ENCODE measurements around the gene FXYD1. TPM values are rescaled to one million over a fixed set of nuclear protein-coding genes. Genes with fewer than 3 reads are reported as not detected.

FXYD1 gene
- total RNA-seq, 1 donor from 2014 or later = 0.52 TPM

DNA sequence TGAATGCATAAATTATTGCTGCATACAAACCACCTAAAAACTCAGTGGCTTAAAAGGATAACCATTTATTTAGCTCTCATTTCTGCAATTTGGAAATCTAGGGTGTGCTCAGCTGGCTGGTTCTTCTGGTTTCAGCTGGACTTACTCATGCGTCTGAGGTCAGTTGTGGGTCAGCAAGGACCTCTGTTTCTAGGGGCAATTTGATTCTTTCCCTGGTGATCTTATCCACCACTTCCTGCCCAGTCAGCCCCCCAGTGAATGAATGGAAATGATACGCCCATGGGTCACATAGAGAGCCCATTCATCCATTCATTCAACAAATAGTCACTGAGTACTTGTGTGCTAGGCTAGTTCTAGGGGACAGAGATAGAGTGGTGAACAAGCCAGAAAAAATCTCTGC, 25.8 kb downstream of the FXYD1 start:
- Histone ChIP-seq H3K36me3 (ENCODE audit: insufficient read depth, low read length) (peaks cover 63% of the 10 kb centered on the region), H2AFZ (ENCODE audit: low read depth, low read length) (no peak overlapping the region), H3K4me2 (ENCODE audit: low read length) (no peak overlapping the region), H4K20me1 (ENCODE audit: insufficient read depth, low read length) (peaks cover 4% of the 10 kb centered on the region), H3K9me3 (ENCODE audit: insufficient read depth, low read depth, low read length) (peaks cover 18% of the 10 kb centered on the region), H3K79me2 (ENCODE audit: insufficient read depth, low read length) (no peaks in the 10 kb centered on the region), H3K4me1 (ENCODE audit: insufficient read depth, low read length) (no peaks in the 10 kb centered on the region), H3K27ac (ENCODE audit: low read depth, low read length) (no peak overlapping the region), H3K4me3 (ENCODE audit: insufficient read depth, low read depth, low read length) (no peak overlapping the region), H3K27me3 (ENCODE audit: insufficient read depth, low read length) (no peaks in the 10 kb centered on the region), H3K9ac (ENCODE audit: low read length) (no peak overlapping the region)
- H3K4me3 Mint-ChIP-seq (ENCODE audit: unreplicated experiment) = no peak overlapping the region
- H3K27ac Mint-ChIP-seq (ENCODE audit: unreplicated experiment) = no peak overlapping the region
- peaks cover 4% of the 10 kb centered on the region for H3K4me1 Mint-ChIP-seq (ENCODE audit: low read depth, unreplicated experiment)
- H3K27me3 Mint-ChIP-seq (ENCODE audit: low read depth, unreplicated experiment) = no peaks in the 10 kb centered on the region
- FAIRE-seq = no peak
- TF ChIP-seq, protein P1, sequence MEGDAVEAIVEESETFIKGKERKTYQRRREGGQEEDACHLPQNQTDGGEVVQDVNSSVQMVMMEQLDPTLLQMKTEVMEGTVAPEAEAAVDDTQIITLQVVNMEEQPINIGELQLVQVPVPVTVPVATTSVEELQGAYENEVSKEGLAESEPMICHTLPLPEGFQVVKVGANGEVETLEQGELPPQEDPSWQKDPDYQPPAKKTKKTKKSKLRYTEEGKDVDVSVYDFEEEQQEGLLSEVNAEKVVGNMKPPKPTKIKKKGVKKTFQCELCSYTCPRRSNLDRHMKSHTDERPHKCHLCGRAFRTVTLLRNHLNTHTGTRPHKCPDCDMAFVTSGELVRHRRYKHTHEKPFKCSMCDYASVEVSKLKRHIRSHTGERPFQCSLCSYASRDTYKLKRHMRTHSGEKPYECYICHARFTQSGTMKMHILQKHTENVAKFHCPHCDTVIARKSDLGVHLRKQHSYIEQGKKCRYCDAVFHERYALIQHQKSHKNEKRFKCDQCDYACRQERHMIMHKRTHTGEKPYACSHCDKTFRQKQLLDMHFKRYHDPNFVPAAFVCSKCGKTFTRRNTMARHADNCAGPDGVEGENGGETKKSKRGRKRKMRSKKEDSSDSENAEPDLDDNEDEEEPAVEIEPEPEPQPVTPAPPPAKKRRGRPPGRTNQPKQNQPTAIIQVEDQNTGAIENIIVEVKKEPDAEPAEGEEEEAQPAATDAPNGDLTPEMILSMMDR (IDR thresholded peaks at IDR 0.05; ENCODE audit: insufficient read depth, low read depth, low read length) = no peak
- no peak for TF ChIP-seq EZH2 (IDR thresholded peaks at IDR 0.05; ENCODE audit: insufficient read depth, low read length)
- peaks cover 55% of the 10 kb centered on the region for H3K36me3 Mint-ChIP-seq (ENCODE audit: low read depth, unreplicated experiment)
- peaks cover 33% of the 10 kb centered on the region for H3K9me3 Mint-ChIP-seq (ENCODE audit: unreplicated experiment)
- DNase-seq (ENCODE audit: low read depth) = no peak

- Mint-ChIP-seq H3K36me3 (ENCODE audit: low read depth, unreplicated experiment) (peaks cover 54% of the 10 kb centered on the region), H3K27me3 (ENCODE audit: low read depth, unreplicated experiment) (no peaks in the 10 kb centered on the region)
- FAIRE-seq = no peak
These were observed 26.8 kb downstream of the FXYD1 start for GRCh38 chr19:35165200-35166058.

More at GRCh38 chr19:35165200-35166058, 26.8 kb downstream of the FXYD1 start:
- Histone ChIP-seq H2AFZ (ENCODE audit: low read depth, low read length) (no peak overlapping the region), H3K79me2 (ENCODE audit: insufficient read depth, low read length) (no peaks in the 10 kb centered on the region), H4K20me1 (ENCODE audit: insufficient read depth, low read length) (peaks cover 4% of the 10 kb centered on the region), H3K9me3 (ENCODE audit: insufficient read depth, low read depth, low read length) (peaks cover 18% of the 10 kb centered on the region), H3K27me3 (ENCODE audit: insufficient read depth, low read length) (no peaks in the 10 kb centered on the region), H3K36me3 (ENCODE audit: insufficient read depth, low read length) (peaks cover 62% of the 10 kb centered on the region), H3K4me3 (ENCODE audit: insufficient read depth, low read depth, low read length) (no peak overlapping the region), H3K27ac (ENCODE audit: low read depth, low read length) (no peak overlapping the region), H3K9ac (ENCODE audit: low read length) (no peak overlapping the region), H3K4me2 (ENCODE audit: low read length) (no peak overlapping the region), H3K4me1 (ENCODE audit: insufficient read depth, low read length) (no peaks in the 10 kb centered on the region)
- H3K4me3 Mint-ChIP-seq (ENCODE audit: unreplicated experiment) = no peak overlapping the region
- TF ChIP-seq, protein P1 (IDR thresholded peaks at IDR 0.05; ENCODE audit: insufficient read depth, low read depth, low read length) = no peak
- TF ChIP-seq EZH2 (IDR thresholded peaks at IDR 0.05; ENCODE audit: insufficient read depth, low read length) = no peak
- H3K4me1 Mint-ChIP-seq (ENCODE audit: low read depth, unreplicated experiment) = peaks cover 4% of the 10 kb centered on the region
- H3K9me3 Mint-ChIP-seq (ENCODE audit: unreplicated experiment) = peaks cover 33% of the 10 kb centered on the region
- DNase-seq (ENCODE audit: low read depth) = no peak
- no peak overlapping the region for H3K27ac Mint-ChIP-seq (ENCODE audit: unreplicated experiment)
